HG03342 (cell line): ENCODE results near the gene RAB8A.

Experiments
- ATAC-seq: cut with Tn5 transposase; IDR thresholded peaks from one replicate; pipeline ENCODE4 v1.9.1; 2021; ENCODE audit warnings: mild to moderate bottlenecking, moderate library complexity; ENCODE audit not compliant: unreplicated experiment

RAB8A gene

GRCh38 chr19:16111909-16112752 lies 442 bp downstream of the RAB8A start:
- ATAC-seq: no peak

GRCh38 chr19:16112778-16113177 lies 1.1 kb downstream of the RAB8A start:
- no peak for ATAC-seq

- no peak for ATAC-seq
Observed at GRCh38 chr19:16113727-16114126, 2.0 kb downstream of the RAB8A start.

- no peak for ATAC-seq
Observed at GRCh38 chr19:16115301-16116039, 3.8 kb downstream of the RAB8A start.

GRCh38 chr19:16116067-16116466 lies 4.4 kb downstream of the RAB8A start:
- no peak for ATAC-seq

- ATAC-seq: no peak
Observed at GRCh38 chr19:16117594-16118033, 5.9 kb downstream of the RAB8A start.

GRCh38 chr19:16118489-16119033 lies 6.9 kb downstream of the RAB8A start:
- peak; percentile 70 for ATAC-seq

GRCh38 chr19:16119075-16119857 lies 7.6 kb downstream of the RAB8A start:
- ATAC-seq: peak; percentile 36

- no peak for ATAC-seq
Observed at GRCh38 chr19:16121141-16121540, 9.5 kb downstream of the RAB8A start.

GRCh38 chr19:16121967-16122366 lies 10.3 kb downstream of the RAB8A start:
- no peak for ATAC-seq

- no peak for ATAC-seq
Observed at GRCh38 chr19:16124953-16125352, 13.3 kb downstream of the RAB8A start.

- no peak for ATAC-seq
Observed at GRCh38 chr19:16125737-16126495, 14.2 kb downstream of the RAB8A start.

GRCh38 chr19:16127080-16127479 lies 15.4 kb downstream of the RAB8A start:
- no peak for ATAC-seq

GRCh38 chr19:16127776-16128371 lies 16.2 kb downstream of the RAB8A start:
- no peak for ATAC-seq

GRCh38 chr19:16131648-16132047 lies 20.0 kb downstream of the RAB8A start:
- no peak for ATAC-seq

GRCh38 chr19:16133818-16134217 lies 22.1 kb downstream of the RAB8A start:
- ATAC-seq: no peak

GRCh38 chr19:16134510-16134909 lies 22.8 kb downstream of the RAB8A start:
- no peak for ATAC-seq

GRCh38 chr19:16135430-16136127 lies 23.9 kb downstream of the RAB8A start:
- ATAC-seq: no peak
